T-helper 2 cell (primary cell): ENCODE results near the gene SUGCT.
"Not testable (repeated sequence)": the region's sequence is repeated elsewhere in the genome, so short reads cannot be mapped to it uniquely, and the experiment has no call there.

Source experiments
- DNase-seq, 5 experiments: peaks; one replicate each; pipeline versions ENCODE4 v3.0.0 to v3.0.0-alpha.2; 2012 to 2022
- total RNA-seq, 2 donors: gene quantifications; one replicate each; lab custom pipeline; 2026; lab: John Stamatoyannopoulos, UW

Gene SUGCT
- total RNA-seq = 1.0 to 1.2 reads per million in 2 donors

- DNase-seq = peak; percentile 69 to 91 (median 80)
These were observed at the start of gene SUGCT, which contains the start of gene MPLKIP for GRCh38 chr7:40134428-40135316. Gene SUGCT (plus strand): TSS chr7:40135005. Gene MPLKIP (minus strand): TSS chr7:40134622. CDS start chr7:40134567, 55 bp downstream.

GRCh38 chr7:40092182-40092581 is 42.6 kb upstream of the SUGCT start:
- DNase-seq = no peak

- no peak for DNase-seq
These were observed 41.0 kb upstream of the SUGCT start for GRCh38 chr7:40093631-40094350.

DNA sequence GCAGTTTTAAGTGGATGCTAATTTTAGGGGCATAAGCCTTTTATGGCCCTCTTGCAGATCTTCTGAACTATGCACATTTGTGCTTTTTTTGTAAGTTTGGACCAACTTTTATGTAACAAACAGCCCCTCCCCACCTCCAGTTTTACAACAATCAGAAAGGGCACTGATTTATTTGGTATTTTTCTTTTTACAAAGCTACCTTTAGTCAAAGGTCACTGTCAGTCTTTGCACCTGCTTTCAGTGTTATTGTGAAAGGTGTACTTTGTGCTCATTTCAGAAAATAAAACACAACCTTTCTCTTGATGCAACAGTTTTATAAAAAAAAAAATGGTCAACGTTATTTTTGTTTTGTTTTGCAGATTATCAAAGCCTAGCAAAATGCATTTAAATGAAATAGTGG is 39.6 kb upstream of the SUGCT start:
- DNase-seq = no peak

- no peak for DNase-seq
These were observed 39.0 kb upstream of the SUGCT start for GRCh38 chr7:40095695-40096327.

DNA sequence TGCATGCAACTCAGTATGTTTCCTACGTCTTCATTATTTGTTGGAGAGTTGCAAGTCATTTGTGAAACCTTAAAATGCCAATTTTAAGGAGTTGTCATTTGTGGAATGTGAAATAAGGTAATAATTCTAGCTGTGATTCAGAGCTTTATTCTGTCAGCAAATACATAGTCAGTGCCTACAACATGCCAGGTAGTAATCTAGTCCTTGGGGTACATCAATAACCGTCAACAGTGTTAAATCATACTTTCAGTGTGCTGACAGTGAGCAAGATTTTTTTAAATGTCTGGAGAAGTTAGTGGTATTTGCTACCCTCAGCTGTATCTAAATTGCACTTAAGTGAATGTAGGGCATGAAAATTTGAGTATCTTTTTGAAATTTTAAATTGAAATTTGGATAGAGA is 37.1 kb upstream of the SUGCT start:
- DNase-seq = no peak

DNA sequence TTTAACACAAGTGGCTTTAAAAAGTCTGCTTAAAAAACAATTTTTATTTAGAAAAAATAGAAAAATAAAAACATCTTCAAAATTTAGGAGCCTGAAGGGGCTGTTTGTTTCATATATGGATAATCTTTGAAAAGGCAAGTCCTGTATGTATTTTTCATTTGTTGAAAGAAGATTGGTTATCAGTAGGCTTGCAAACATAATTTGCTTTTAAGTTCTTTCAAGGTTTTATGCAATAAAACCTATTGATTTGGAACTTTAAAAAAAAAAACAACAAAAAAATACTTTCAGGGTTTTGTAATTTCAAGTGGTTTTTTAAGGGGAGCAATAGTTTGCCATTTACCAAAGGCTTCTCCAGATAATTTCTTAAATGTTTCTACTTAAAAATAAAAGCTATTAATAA is 36.0 kb upstream of the SUGCT start:
- DNase-seq = no peak

GRCh38 chr7:40099837-40100236 is 35.0 kb upstream of the SUGCT start:
- DNase-seq = no peak

GRCh38 chr7:40101201-40101600 is 33.6 kb upstream of the SUGCT start:
- DNase-seq = no peak

DNA sequence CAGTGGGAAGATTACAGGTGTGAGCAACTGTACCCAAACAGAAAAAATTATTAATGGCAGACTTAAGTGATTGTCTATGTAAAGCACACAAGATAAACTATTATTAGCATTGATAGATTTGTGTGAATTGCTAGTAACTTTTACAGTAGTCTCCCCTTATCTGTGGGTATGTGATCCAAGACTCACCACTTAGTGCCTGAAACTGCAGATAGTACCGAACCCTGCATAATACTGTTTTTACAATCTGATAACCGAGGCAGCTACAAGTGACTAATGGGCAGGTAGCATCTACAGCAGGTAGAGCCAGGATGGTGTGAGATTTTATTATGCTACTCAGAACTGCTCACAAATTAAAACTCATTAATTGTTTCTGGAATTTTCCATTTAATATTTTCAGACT is 31.9 kb upstream of the SUGCT start:
- no peak for DNase-seq

DNA sequence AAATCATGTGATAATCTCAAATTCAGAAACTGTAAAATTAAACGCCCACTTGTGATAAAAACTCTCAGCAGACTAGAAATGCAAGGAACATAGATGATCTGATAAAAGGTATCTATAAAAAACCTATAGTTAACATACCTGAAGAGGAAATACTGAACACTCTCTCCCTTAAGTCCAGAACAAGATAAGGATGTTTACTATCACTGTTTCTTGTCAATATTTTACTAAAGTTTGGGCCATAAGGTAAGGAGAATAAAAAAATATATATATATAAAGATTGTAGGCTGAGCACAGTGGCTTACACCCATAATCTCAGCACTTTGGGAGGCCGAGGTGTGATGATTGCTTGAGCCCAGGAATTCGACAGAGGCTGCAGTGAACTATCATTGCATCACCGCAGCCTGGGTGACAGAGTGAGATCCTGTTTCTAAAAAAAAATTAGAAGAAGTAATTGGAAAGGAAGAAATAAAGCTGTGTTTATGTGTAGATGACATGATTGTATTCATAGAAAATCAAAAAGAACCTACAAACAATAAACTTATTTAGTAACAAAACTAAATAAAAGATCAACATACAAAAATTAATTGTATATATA is 28.8 kb upstream of the SUGCT start:
- no peak for DNase-seq

DNA sequence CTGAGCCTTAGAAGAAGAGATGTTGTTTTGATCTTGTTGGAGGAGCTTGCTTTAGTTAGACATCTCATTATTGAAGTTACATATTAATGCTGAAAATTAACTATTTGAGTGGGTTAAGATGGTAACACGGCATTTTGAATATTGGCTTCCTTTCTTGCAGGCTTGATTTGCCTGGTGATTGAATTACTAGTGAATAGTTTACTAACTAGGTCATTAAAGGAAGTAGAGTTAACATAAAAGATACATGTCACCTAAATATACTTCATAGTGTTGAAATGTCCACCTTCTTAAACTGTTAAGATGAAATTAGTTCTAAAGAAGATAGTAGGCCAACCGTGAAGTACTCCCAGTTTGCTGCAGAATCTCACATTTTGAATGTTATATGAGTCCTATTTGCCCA is 18.9 kb upstream of the SUGCT start:
- DNase-seq = no peak

DNA sequence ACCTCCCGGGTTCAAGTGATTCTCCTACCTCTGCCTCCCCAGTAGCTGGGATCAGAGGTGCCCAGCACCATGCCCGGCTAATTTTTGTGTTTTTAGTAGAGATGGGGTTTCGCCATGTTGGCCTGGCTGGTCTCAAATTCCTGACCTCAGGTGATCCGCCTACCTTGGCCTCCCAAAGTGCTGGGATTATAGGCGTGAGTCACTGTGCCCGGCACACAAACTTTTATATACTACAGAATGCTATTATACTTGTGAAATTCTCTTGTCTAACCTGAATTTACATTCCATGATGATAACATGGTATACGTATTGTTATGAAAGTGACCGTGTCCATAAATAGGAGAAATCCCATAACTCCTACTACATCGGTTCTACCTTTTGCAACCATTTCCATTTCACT is 17.6 kb upstream of the SUGCT start:
- DNase-seq = not testable (repeated sequence)

GRCh38 chr7:40118201-40118600 is 16.6 kb upstream of the SUGCT start:
- not testable (repeated sequence) for DNase-seq

- no peak for DNase-seq
These were observed 14.8 kb upstream of the SUGCT start for GRCh38 chr7:40120020-40120419.

- DNase-seq = not testable (repeated sequence)
These were observed 12.5 kb upstream of the SUGCT start for GRCh38 chr7:40122100-40122939.

DNA sequence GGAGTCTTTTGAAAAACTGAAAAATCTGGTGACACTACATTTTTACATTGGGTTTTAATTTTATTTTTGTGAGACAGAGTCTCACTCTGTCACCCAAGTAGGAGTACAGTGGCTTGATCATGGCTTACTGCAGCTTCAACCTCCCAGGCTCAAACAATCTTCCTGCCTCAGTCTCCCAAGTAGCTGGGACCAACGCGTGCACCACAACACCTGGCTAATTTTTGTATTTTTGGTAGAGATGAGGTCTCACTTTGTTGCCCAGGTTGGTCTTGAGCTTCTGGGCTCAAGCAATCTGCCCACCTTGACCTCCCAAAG is 11.9 kb upstream of the SUGCT start:
- DNase-seq = no peak

DNA sequence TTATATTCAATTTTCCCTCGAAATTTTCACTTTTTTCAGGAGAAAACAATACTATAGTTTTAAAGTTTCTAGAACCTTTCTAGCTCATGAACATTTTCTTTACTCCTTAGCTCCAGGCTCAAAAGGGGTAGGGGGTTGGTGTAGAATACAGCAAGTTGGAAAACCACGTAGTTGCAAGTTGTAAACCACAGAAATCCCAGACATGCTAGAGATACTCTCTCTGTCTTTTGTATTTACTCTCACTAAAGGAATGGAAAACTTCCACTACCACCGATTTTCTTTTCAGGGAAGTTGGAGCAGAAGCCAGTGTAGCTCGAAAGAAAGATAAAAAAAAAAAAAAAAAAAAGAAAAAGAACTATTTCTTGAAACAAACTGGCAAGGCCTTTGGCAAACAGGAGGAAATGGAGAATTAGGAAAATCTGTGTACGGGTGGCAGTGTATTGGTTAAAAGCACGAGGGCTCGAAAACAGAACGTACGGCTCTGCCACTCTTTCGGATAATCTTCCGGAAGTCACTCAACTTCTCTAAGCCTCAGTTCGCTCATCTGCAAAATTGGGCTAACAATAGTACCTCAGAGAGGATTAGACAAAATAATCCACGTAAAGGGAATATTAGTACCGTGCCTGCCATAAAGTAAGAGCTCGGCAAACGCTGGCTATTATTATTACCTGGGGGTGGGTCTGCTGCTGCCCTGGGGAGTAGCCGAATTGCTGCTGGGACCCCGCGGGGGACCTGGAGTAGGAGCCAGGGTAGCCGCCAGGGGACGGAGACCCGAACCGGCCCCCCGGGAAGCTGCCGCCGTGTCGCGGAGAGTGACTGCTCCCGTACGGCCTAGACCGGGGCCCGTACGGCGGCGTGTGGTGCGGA is 1.0 kb upstream of the SUGCT start:
- DNase-seq = peak in 1 of 5 experiments; percentile 49

GRCh38 chr7:40135317-40135610 is 459 bp downstream of the SUGCT start:
- no peak for DNase-seq

- no peak for DNase-seq
These were observed 2.8 kb downstream of the SUGCT start for GRCh38 chr7:40137563-40137962.

DNA sequence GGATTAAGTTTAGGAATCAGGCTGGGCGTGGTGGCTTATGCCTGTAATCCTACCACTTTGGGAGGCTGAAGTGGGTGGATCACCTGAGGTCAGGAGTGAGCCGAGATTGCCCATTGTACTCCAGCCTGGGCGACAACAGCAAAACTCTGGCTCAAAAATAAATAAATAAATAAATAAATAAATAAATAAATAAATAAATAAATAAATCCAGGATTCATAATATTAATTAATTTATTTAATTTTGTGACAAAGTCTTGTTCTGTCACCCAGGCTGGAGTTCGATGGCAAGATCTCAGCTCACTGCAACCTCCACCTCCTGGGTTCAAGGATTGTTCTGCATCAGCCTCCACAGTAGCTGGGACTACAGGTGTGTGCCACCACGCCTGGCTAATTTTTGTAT is 4.2 kb downstream of the SUGCT start:
- no peak for DNase-seq
